ENCODE data around the gene CCDC17.

The CCDC17 gene

DNA sequence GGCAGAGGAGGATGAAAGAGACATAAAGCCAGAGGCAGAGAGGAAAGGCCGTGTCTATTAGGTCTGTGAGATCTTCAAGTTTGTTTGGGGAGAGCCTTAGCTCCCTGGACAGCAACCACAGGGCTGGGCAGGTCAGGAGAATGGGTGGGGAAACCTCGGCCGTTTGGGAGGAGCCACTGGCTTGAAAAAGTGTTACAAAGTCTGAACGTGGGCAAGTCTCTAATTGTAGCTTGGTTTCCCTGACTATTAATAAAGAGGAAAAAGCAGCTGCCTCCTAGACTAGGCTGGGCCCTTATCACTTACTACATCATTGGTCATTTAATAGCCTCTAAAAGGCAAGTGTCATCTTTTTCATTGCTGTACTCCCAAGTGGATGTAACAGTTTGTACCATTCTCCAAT, at the start of gene CCDC17:
CCDC17 (minus strand) TSS at position 83 of the 400 bp plus-strand sequence. CDS start 145 bp downstream, outside the sequence.
- no peak for DNase-seq (ENCODE audit: low read depth in 2 of 2)

DNA sequence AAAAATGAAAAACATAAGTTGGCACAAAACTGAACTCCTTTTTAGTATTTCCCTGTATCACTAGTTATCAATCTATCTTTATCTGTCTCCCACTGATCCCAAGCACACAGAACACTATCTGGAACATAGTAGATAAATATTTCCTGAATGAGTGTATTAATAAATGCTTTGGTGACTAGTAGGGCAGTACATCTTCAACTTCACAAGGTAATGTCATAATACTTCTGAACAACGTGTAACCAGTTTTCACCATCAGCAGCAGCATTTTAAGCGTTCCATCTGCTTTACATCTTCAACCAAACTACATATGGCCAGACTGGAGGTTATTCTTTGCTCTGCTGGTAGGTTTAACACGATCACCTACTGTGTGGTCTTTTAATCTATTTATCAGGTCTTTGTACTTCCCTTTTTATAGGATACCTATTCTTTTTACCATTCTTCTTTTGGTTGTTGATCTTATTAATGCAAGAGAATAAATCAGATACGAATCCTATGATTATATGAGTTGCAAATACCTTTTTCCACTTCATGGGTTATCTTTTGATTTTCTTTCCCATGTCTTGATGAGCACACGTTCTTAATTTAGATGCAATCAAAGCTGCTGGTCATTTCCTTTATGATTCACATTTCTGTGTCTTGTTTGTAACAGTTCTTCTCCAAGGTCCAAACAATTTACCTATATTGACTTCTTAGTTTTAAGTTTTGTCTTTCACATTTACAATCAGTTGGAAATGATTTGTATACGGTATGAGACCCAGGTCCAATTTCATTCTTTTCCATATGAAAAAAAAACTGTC, 46.2 kb upstream of the CCDC17 start:
- no peak for DNase-seq (ENCODE audit: low read depth in 2 of 2)

DNA sequence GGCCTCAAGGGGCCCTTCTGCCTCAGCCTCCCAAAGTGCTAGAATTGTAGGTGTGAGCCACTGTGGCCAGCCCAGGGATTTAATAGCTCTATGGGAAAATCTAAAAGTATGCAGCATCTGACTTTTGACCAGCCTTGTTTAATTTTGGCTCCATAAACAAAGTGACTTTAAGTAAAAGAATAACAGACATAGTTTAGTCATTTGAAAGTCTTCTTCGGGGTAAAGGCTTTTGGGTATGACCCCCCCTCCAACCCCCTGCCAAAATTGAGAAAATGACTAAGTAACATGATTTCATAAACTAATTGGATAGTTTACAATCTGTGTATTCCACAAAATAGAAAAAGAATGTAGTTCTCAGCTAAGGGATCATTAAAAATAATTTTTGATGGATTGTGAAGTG, 45.5 kb upstream of the CCDC17 start:
- DNase-seq (ENCODE audit: low read depth in 2 of 2) = no peak

DNA sequence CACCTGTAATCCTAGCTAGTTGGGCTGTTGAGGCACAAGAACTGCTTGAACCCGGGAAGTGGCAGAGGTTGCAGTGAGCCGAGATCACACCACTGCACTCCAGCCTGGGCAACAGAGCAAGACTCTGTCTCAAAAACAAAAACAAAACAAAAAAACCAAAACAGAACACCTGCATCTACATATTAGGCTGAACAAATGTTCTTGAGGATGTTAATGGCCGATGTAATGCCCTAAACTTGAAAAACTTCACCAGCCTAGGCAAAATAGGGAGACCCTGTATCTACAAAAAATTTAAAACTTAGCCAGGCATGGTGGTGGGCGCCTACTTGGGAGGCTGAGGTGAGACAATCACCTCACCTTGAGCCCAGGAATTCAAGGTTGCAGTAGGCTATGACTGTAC, 44.7 kb upstream of the CCDC17 start:
- no peak for DNase-seq (ENCODE audit: low read depth in 2 of 2)

DNA sequence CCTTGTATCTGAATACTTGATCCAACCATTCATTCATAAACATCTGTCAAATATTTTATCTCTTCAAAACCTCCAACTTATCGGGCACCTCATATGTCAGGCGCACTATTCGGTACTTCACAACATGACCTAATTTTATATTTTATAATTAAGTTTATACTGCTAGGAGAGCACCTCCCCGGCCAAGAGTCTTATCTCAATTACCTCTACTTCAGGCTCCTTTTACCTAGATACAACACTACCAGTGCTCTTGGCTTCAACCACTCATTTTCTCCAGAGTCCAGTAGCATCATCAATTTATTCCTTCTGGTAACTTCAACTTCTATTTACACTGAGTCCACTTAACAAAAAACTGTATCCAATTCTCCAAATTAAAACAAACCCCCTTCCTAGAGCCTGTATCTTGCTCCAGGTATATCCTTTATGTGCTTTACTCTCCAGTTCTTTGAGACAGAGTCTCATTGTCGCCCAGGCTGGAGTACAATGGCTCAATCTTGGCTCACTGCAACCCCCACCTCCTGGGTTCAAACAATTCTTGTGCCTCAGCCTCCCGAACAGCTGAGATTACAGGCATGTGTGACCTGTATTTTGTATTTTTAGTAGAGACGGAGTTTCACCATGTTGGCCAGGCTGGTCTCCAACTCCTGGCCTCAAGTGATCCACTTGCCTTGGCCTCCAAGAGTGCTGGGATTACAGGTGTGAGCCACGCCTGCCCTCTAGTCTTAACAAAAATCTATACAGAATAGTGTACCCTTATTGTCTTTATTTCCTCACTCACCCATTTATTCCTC, 43.7 kb upstream of the CCDC17 start:
- DNase-seq (ENCODE audit: low read depth in 2 of 2) = no peak

DNA sequence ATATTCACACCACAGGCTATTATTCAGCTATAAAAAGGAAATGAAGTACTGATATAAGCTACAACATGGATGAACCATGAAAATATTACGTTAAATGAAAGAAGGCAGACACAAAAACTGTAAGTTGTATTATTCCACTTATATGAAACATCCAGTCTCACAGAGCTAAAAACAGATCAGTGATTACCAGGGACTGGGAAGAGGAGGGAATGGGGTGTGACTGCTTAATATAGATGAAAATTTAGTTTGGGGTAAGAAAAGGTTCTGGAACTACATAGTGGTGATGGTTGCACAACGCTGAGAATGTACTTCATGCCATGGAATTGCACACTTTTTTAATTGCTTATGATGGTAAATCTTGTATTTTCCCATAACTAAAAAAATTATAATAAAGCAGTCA, 43.0 kb upstream of the CCDC17 start:
- no peak for DNase-seq (ENCODE audit: low read depth in 2 of 2)

DNA sequence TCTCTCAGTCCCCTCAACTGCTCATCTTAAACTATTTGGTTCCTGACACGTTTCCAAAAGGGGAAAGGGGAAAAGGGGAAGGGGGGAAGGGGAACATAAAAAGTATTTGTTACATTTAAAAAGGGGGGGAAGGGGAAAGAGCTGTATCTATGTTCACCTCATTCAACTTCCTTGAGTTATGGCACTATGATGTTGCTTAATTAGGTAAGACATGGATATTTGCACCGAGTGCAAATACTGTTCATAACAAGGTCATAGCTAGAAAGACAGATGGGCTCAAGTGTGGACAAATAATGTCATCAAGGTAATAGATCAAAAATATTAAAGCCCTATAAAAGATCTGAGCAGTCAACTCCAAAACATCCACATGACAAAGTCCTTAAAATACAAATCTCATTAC, 36.5 kb upstream of the CCDC17 start:
- no peak for DNase-seq (ENCODE audit: low read depth in 2 of 2)

DNA sequence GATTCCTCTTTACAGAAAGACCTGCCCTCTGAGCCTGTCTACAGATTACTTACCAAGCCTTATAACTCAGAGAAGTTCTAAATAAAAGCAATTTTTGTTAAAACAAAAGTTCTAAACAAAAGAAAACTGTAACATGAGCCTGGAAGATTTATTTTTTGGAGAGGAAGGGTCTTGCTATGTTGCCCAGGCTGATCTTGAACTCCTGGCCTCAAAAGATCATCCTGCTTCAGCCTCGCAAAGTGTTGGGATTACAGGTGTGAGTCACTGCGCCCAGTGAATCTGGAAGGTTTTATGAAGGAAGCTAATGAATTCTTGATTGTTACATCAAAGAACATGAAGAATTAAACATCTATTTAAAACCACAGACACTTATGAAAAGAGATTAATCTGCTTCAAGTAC, 35.4 kb upstream of the CCDC17 start:
- no peak for DNase-seq (ENCODE audit: low read depth in 2 of 2)

DNA sequence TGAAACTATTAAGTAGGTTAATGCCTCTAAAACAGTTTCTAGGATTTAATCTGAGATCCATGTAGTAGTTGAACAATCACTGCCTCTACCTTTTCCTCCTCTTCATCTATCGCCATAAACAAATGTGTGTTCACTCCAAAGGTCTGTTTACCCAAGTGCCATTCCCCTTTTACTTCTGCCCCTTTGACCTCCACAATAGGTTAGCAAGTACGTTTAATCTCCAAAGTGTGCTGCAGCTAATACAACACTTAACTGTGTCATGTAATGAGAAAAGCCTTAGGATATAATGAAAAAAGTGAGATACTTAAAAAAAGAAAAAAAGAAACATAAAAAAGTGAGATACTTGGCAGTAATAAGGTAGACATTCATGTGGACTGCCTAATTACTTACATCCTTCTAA, 34.3 kb upstream of the CCDC17 start:
- no peak for DNase-seq (ENCODE audit: low read depth in 2 of 2)

DNA sequence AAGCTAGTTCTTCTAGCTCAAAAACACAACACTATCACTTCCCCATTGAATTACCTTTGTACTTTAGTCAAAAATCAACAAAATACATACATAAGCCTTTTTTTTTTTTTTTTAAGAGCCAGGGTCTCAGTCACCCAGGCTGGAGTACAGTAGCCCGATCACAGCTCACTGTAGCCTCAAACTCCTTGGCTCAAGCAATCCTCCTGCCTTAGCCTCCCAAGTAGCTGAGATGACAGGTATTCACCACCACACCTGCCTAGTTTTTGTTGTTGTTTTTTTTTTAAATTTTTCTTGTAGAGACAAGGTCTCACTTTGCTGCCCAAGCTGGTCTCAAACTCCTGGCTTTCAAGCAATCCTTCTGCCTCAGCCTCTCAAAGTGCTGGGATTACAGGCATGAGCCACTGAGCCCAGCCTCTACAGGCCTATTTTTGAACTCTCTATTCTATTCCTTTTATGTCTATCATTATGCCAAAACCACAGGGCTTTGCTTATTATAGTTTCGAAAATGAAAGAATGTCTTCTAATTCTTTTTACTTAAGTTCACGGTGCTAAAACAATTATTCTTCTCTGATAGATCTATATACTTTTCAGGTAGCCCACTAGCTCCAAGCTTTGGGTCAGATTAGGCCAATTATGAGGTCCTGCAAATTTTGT, 32.8 kb upstream of the CCDC17 start:
- no peak for DNase-seq (ENCODE audit: low read depth in 2 of 2)

DNA sequence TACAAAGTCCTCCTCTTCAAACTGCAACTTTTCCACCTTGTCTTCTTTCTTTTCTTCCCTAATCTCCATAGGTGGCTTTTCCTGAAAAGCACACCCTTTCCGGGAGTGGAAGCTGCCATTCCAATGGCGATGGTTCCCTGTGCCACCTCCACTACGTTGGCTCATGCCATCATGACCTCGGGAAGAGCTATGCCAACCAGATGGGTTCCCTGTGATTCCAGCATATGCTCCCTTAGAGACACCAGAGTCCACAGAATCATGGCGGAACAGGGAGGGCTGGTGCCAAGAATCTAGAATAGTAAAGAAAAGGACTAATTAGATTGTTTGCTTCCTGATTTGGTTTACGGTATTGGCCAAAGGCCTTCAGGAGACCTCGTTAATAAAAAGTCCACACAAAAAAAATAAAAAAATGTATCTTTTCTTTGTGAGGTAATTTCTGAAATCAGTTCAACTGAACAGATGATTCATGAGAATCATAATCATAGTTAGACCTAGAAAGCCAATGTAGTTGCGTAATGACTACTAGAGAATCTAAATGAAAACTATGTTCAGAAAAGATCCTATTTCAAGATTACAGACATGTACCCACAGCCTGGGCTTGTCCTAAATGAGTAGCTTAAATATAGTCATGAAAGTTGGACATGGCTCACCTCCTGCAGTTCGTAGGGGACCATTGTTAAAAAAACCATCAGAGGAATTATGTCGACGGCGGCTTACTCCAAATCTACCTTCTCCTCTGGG, 30.9 kb upstream of the CCDC17 start:
- DNase-seq (ENCODE audit: low read depth in 2 of 2) = no peak

DNA sequence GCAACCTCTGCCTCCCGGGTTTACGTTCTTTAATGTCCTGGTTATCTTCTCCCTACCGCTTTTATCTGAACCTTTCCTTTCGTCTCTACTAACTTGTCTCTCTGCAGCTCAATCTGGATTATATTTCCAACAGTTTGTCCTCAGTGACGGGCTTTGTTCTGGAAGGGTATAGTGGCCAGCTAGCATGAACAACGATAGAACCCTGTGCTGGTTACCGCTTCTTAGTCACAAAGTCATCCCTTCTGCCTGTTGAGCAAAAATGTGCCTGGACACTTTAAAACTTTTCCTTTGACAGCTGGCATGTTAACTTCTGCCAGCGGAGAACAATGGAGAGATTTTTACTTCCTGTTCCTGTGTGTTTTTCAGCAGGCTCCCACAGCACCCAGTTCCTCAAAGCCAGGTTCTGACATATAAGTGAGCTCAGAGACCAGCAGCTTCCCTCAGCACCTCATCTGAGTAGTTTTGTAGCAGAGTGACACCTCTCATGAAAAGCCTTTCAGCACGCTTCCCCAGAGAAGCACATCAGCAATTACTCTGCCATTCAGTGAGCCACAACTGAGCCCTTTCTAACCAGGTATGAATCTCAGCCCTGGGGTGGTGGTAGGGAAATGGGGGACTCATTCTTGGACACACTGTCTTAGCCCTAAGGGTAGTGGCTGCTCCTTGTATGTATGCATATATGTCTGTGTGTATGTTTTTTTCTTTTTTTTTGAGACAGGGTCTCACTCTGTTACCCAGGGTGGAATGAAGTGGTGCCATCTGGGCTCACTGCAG, 23.6 kb upstream of the CCDC17 start:
- DNase-seq (ENCODE audit: low read depth in 2 of 2) = no peak

DNA sequence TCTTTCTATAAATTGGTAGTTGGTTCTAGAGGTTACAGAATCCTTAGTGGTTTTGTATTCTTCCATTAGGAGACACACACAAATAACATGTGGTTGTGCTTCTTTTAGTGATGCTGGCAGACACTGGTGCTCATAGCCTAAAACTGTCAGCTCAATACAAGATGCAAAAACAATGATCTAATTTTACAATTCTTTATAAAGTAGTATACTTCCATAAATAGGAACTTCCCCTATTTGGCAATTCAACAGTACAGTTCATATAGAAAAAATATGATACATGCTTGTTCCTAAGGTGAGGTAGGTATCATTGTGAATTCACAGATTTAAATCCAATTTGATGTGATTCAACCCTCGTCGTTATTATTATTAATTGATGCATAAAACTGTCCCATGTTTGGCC, 20.8 kb upstream of the CCDC17 start:
- no peak for DNase-seq (ENCODE audit: low read depth in 2 of 2)

DNA sequence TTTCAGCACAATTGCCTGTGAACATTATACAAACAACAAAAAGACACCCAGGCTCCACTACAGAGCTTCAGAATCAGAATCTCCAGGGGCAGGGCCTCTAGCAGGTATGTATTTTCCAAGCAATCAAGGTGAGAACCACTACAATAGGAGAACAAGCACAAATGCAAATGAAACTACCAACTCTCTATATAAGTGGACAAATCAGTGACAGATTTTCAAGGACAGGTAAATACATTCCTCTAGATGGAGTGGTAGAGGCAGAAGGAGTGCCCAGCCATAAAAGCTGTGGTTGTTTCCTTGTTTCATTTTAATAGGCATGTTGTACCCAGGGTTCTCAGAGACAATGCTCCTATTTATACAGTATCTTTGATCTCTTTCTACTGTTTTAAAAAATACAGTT, 20.1 kb upstream of the CCDC17 start:
- DNase-seq (ENCODE audit: low read depth in 2 of 2) = no peak

DNA sequence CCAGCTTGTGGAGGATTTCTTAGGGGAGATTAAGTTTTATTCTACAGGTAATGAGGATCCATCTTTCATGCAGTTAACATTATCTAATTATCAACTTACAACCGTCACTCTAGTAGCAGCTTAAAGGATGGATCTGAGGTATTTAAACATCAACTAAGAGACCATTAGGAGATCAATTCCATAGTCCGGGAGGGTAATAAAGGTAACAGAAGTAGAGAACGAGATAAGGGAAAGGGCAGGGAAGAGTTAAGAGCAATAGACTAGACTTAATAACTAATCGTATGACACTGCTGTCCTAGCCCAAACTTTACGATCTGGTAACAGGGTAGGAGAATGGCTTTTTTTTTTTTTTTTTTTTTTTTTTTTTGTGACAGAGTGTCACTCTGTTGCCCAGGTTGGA, 19.5 kb upstream of the CCDC17 start:
- no peak for DNase-seq (ENCODE audit: low read depth in 2 of 2)

DNA sequence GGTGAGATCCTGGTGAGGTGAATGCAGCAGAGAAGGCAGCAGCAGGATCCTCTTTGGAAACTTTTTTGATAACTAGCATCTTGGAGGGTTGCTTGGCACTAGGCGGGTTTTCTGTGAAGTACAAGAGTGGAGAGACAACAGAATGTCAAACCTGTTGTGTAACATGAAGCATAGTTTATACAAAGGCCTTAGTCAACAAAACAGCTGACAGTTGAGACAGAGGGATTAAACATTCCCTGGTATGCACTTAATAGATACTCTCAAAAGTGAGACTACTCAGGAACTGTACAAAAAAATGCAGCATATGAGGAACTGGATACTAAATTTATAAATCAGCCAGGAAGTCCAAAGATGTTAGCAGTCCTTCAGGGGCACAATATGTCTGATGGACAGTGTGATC, 16.4 kb upstream of the CCDC17 start:
- no peak for DNase-seq (ENCODE audit: low read depth in 2 of 2)

DNA sequence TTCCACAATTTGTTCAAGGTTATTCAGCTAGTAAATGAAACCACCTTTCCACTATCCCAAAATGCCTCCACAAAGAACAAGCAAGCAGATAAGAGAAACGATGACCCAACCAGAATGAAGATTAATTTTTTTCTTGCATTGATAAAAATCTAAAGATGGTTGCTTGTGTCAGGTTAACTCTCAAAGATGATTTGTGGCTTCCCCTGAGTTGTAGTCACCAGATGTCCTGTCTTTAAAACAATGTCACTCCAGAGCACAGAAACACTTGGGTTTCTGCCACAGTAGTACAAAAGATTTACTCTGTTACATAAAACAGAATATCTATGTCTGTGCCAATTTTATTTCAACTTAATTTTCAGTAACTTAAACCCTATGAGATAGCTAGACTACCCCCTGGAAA, 11.4 kb upstream of the CCDC17 start:
- no peak for DNase-seq (ENCODE audit: low read depth in 2 of 2)

DNA sequence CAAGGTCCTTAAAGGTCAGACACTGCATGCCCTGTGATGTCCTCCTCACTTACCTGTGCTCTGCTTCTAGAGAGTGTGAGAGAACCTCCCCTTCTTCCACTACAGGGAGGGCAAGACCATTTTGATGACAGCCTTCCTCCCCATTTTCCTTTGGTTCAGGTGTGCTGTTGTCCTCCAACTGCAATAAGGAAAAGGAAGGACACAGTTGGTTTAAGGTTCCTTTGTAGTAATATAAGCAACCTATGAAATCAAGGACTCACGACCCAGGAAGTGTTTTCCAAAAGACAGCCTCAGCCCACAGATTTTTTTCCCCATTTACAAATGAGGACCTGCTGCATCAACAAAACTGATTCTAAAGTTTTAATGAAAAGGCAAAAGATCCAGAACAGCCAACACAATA, 6.6 kb upstream of the CCDC17 start:
- DNase-seq (ENCODE audit: low read depth in 2 of 2) = no peak

DNA sequence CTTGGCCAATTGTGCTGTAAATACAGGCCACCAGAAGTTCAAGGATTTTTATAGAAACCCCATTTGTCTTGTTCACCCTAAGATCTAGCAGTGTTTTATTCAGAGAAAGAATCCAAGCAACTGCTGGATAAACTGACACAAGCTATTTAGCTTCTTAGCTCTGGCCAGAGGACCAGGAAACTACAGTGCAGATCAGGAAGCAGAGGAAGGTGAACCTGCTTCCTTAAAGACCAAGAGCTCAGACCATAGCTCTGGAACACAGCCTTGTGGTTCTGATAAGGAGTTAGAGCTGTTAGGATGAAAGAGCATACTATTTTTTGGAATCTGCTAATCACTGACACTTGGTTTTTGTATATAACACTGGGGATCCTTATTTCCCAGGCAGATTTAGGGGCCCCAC, 5.2 kb upstream of the CCDC17 start:
- no peak for DNase-seq (ENCODE audit: low read depth in 2 of 2)

DNA sequence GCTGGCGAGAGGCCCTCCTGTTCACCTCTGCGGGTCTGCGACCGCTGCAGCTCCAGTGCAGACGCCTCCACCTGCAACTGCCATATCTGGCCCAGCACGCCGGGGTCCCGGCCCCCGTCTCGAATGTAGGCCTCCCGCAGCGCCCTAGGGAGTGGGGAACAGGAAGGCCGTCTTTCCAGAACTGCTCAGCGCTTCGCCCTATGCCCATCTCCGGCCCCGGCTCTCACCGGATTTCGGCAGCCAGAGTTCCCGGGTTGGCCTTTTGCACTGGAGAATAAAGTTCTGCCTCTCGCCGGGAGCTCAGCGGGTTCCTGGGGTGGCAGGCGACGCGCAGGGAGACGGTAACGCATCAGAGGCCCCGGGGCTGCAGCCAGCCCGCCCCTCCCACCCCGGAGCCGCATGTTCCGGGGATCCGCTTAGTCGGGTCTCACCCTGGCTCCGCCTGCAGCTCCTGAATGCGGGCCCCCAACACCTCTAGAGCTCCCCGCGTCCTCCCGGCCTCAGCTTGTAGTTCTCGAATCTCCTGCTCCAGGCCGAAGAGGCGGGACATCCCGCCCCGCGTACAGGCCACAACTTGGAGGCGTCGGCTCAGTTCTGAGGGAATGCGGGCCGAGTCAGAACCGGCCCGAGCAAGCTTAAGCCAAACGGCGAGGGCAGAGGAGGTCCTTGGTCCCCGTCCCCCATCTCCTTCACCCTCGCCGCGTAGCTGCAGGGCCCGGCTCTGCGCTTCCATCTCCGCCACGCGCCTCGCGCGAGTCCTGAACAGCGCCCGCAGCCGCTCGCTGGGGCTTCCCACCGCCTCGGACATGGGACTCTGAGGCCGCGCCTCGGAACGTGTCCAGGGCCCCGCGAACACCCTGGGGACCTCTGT, 1.1 kb downstream of the CCDC17 start:
- DNase-seq (ENCODE audit: low read depth in 2 of 2) = no peak

All from stimulated activated CD8-positive, alpha-beta memory T cell treated with anti-CD3 and anti-CD28 coated beads, Interleukin-2, amount 100 ng/mL, for 1 hour (primary cell).